HG03045 (cell line): Measurements from ENCODE around the gene TFCP2L1.

Experiments used
- ATAC-seq: cut with Tn5 transposase; IDR thresholded peaks from one replicate; pipeline ENCODE4 v1.9.1; 2021; ENCODE audit warnings: mild to moderate bottlenecking, moderate library complexity; ENCODE audit not compliant: unreplicated experiment

TFCP2L1 gene

GRCh38 chr2:121244616-121245015 is 40.4 kb downstream of the TFCP2L1 start:
- no peak for ATAC-seq

- ATAC-seq: no peak
Observed at GRCh38 chr2:121243821-121244460, 41.1 kb downstream of the TFCP2L1 start.

DNA sequence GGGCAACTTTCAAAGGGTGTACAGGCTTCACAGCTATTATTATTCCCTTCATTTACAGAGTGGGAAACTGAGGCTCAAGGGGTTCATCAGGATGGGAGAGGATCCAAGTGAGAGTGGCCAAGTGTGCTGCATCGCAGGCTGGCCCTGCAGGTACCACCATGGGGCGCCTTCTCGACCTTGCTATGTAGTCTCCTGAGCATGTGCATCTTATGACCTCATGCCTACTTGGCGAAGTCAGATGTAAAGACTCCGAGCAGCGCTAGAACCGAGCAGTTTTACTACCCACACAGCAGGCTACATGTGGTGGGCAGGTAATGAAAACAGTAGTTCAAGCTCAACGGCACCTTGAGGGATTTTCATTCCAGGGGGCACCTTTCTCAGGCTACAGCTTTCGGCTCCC is 42.0 kb downstream of the TFCP2L1 start:
- no peak for ATAC-seq

- ATAC-seq: no peak
Observed at GRCh38 chr2:121242175-121242875, 42.7 kb downstream of the TFCP2L1 start.

- ATAC-seq: no peak
Observed at GRCh38 chr2:121241466-121241865, 43.5 kb downstream of the TFCP2L1 start.

DNA sequence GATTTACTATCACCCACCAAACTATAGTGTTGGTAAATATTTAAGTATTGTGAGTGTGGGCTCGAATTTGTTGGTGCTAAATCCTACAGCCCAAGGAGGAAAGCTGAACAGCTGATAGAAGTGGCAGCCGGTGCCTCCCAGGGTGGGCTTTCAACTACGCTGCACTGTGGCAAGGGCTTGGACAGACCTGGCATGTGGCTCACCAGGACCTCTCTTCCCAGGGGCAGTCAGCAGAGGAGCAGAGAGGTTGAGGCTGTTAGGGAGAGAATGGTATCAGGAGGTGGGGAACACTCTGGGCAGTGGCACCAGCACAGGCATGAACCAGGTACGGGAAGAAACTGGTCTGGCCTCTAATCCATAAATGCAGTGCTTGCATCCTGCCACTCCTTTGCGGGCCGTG is 44.6 kb downstream of the TFCP2L1 start:
- ATAC-seq: no peak

DNA sequence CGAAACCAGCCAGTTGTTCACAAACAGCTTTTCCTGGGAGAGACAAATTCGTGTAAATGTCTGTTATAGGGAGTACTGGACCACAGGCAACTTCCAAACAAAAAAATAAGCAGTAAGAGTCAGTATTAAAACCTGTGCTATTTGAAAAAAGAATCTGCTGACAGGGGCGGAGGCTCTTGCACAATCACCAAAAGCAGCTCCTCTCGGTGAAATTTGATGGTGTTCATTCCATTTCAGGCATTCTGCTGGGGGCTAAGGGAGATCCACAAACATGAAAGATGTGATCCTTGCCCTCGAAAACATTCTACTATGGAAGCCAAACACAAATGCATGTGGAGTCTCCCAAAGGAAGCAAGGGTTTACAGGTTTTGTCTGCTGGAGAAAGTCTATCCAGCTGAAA is 45.0 kb downstream of the TFCP2L1 start:
- no peak for ATAC-seq

GRCh38 chr2:121239471-121239870 is 45.5 kb downstream of the TFCP2L1 start:
- no peak for ATAC-seq

DNA sequence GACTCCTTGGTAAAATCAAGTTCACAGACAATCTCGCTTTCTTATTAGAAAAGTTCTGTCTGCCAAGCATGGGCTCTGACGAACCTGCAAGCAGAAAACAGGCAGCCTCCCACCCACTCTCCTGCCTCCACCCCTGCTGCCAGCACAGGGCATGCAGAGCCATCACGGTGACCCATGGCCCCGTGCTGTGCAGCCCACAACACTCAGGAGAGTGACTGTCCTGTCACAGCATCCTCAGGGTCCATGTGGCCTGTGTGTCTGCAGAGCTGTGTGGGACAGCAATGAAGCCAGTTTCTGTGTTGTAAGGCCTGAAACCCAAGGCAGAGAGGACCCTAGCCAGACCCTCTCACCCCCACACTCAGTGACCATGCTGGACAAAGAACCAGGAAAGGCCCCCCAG is 46.2 kb downstream of the TFCP2L1 start:
- no peak for ATAC-seq

DNA sequence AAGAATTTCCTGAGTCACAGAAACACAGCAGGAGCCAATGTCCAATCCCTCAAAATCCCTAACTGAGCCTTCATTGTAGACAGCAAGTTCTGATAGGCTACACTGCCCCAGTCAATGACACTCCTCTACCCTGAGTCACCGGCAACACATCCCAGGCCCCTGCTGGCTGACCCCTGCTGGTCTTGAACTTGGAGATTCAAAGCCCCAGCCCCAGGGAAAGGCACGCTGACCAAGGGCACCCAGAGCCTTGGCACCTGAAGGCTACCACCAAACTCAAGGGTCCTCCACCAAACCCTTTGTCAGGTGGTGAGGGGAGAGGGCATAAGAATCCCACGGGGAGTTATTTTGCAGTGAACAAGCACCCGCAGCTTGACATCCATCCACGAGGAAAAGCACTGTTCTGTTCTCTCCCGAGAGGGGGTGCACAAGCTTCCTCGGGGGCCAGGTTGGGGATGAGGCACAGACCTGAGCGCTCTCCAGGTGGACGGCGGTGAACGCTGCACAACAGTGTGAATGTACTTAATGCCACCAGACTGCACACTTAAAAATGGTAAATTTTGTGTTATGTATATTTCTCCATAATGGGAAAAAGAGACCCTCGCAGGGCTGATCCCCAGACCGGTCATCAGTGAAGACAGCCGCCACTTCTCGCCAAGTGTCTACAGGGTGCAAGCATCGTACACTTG is 46.9 kb downstream of the TFCP2L1 start:
- no peak for ATAC-seq

- no peak for ATAC-seq
Observed at GRCh38 chr2:121237336-121237979, 47.5 kb downstream of the TFCP2L1 start.

- ATAC-seq: no peak
Observed at GRCh38 chr2:121236650-121237180, 48.3 kb downstream of the TFCP2L1 start.

DNA sequence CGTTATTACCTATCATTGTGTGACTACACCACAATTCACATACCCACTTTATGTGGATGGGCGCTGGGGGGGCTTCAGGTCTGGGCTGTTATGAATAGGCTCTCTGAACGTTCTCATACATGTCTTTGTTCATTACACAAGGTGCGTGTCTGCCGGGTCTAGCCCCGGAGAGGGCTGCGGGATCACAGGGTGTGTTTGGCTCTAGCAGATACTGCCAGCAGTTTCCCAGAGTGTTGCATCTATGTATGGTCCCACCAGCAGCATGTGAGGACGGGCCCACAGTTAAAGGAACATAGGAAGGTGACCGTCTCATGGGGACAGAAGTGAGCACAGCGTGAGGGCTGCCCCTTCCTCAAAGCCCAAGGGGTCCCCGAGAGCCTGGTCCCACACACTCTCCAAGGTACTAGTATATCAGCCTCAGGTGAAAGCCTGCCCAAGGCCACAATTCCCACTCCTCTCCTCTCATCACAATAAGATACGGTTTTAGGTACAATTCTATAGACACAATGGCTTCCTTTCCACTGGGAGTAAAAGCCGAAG is 48.8 kb downstream of the TFCP2L1 start:
- ATAC-seq: no peak

GRCh38 chr2:121235542-121235941 is 49.5 kb downstream of the TFCP2L1 start:
- ATAC-seq: no peak

DNA sequence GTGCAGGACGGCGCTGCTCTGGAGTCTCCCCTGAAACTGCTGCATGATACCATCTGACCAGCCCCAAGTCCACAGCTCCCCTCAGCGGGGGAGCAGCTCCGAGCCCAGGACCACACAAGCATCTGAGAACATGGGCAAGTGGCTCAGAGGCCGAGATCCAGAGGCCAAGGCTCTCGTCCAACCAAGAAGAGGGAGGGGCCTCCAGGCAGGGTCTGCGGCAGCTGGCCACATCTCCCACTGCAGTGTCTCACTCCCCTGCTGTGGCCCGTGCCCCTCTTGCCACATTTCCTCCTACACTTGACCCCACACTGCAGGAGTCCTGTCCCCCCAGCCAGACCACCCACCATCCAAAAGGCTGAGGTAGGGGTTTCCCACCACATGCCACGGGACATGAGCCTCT is 50.2 kb downstream of the TFCP2L1 start:
- ATAC-seq: no peak

DNA sequence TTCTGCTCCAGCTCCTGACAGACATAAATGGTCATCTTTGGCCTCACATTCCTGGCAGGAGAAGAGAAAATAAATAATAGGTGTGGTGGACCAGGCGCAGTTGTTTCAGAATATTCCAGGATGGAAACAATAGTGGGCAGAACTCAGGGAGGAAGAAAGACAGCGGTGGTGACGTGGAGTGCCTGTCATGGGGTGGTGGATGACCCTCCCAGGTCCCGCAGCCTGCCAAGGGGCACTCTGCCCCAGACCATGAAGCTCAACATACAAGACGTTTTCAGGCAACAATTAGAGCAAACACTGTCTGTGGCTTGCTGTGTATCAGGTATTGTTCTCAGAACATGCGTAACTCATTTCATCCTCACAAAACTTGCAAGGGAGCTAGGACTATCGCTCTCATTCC is 50.9 kb downstream of the TFCP2L1 start:
- no peak for ATAC-seq

- no peak for ATAC-seq
Observed at GRCh38 chr2:121233486-121234110, 51.4 kb downstream of the TFCP2L1 start.

DNA sequence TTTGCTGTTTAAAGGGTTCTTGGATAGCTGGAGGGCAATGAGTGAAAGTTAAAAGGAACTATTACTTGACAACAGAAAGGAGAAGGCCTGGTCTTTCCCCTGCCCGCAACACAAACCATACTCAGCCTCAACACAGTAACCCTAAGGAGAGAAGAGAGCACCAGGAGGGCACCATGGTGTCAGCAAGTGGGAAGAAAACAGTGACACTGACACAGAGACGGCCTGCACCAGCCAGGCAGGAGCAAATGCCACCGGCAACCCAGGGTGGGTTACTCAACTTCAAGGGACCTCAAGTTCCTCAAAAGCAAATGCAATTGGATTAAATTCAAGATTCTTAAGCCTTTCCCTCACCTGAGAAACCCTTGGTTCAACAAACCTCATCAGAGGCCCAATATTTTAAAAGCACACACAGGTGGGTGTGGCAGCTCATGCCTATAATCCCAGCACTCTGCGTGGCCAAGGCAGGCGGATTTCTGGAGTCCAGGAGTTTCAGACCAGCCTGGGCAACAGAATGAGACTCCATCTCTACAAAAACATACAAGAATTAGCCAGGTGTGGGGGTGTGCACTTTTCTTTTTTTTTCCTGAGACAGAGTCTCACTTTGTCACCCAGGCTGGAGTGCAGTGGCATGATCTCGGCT is 52.3 kb downstream of the TFCP2L1 start:
- ATAC-seq: no peak

- ATAC-seq: no peak
Observed at GRCh38 chr2:121231385-121232000, 53.5 kb downstream of the TFCP2L1 start.

DNA sequence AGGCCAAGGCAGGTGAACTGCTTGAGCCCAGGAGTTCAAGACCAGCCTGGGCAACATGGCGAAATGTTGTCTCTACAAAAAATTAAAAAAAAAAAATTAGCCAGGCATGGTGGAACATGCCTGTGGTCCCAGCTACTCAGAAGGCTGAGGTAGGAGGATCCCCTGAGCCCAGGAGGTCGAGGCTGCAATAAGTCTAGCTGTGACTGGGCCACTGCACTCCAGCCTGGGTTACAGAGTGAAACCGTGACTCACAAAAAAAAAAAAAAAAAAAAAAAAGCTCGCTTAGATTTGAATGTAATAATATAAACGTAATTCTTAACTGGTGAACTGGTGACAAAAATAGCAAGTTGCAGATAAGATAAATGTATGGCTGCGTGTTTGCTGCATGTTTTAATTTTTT is 56.5 kb downstream of the TFCP2L1 start:
- no peak for ATAC-seq
